BE2C (cell line): ENCODE data around the gene LRRC37B.
"Not testable (repeated sequence)": the region's sequence is repeated elsewhere in the genome, so short reads cannot be mapped to it uniquely, and the experiment has no call there.

Experiments
- DNase-seq: peaks from one replicate; pipeline ENCODE4 v3.0.0-alpha.2; 2020
- H3K27me3 ChIP-seq: fragments of 250-450 bp; sonication (Bioruptor Pico); 2 replicates; pipeline ENCODE4 v1.5.1; 2020; ENCODE audit warnings: mild to moderate bottlenecking
- H3K36me3 ChIP-seq: fragments of 250-450 bp; sonication (Bioruptor Pico); 2 replicates; pipeline ENCODE4 v1.5.1; 2020; ENCODE audit warnings: mild to moderate bottlenecking
- H3K4me1 ChIP-seq: fragments of 250-450 bp; sonication (Bioruptor Pico); 2 replicates; pipeline ENCODE4 v1.5.1; 2020
- H3K4me3 ChIP-seq: 2 replicates; pipeline ENCODE4 v1.5.1; 2011; ENCODE audit warnings: low read depth, low read length
- H3K9me3 ChIP-seq: fragments of 250-450 bp; sonication (Bioruptor Pico); 2 replicates; pipeline ENCODE4 v1.5.1; 2020
- TF ChIP-seq, protein P1 (sequence below): IDR thresholded peaks from 2 replicates; pipeline ENCODE4 v1.5.1; 2012; ENCODE audit warnings: mild to moderate bottlenecking, low read depth, low read length

The LRRC37B gene

DNA sequence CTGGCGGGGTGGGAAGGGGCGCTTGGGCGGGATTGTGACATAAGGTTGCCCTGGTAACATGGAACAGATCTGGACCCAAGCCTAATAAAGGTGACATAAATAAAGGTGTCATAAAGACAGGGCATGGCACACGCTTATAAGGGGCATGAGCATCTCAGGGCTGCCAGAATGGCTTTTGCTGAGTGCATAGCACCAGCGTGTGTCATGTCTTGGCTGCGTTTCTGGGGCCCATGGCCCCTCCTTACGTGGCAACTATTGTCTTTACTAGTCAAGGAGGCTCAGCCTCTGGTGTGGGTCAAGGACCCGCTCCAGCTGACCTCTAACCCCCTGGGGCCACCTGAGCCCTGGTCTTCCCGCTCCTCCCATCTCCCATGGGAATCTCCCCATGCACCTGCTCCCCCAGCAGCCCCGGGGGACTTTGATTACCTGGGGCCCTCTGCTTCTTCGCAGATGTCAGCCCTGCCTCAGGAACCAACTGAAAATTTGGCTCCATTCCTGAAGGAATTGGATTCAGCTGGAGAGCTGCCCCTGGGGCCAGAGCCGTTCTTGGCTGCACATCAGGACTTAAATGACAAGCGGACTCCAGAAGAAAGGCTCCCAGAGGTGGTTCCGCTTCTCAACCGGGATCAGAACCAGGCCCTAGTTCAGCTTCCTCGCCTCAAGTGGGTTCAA, 13.9 kb downstream of the LRRC37B start:
- TF ChIP-seq, protein P1, sequence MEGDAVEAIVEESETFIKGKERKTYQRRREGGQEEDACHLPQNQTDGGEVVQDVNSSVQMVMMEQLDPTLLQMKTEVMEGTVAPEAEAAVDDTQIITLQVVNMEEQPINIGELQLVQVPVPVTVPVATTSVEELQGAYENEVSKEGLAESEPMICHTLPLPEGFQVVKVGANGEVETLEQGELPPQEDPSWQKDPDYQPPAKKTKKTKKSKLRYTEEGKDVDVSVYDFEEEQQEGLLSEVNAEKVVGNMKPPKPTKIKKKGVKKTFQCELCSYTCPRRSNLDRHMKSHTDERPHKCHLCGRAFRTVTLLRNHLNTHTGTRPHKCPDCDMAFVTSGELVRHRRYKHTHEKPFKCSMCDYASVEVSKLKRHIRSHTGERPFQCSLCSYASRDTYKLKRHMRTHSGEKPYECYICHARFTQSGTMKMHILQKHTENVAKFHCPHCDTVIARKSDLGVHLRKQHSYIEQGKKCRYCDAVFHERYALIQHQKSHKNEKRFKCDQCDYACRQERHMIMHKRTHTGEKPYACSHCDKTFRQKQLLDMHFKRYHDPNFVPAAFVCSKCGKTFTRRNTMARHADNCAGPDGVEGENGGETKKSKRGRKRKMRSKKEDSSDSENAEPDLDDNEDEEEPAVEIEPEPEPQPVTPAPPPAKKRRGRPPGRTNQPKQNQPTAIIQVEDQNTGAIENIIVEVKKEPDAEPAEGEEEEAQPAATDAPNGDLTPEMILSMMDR: no peak
- Histone ChIP-seq H3K27me3 (no peaks in the 10 kb centered on the region), H3K9me3 (no peaks in the 10 kb centered on the region), H3K4me1 (no peaks in the 10 kb centered on the region), H3K36me3 (no peaks in the 10 kb centered on the region), H3K4me3 (no peak overlapping the region)
- no peak for DNase-seq

DNA sequence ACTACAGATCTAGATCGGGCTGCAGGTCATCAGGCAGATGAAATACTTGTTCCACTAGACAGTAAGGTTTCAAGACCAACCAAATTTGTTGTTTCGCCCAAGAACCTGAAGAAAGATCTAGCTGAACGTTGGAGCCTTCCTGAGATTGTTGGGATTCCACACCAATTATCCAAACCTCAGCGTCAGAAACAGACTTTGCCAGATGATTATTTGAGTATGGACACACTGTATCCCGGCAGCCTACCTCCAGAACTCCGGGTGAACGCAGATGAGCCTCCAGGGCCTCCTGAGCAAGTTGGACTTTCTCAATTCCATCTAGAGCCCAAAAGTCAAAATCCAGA, 14.4 kb downstream of the LRRC37B start:
- H3K27me3 ChIP-seq: no peaks in the 10 kb centered on the region
- no peaks in the 10 kb centered on the region for H3K9me3 ChIP-seq
- TF ChIP-seq, protein P1: no peak
- no peaks in the 10 kb centered on the region for H3K36me3 ChIP-seq
- no peaks in the 10 kb centered on the region for H3K4me1 ChIP-seq
- DNase-seq: no peak
- H3K4me3 ChIP-seq: no peak overlapping the region

DNA sequence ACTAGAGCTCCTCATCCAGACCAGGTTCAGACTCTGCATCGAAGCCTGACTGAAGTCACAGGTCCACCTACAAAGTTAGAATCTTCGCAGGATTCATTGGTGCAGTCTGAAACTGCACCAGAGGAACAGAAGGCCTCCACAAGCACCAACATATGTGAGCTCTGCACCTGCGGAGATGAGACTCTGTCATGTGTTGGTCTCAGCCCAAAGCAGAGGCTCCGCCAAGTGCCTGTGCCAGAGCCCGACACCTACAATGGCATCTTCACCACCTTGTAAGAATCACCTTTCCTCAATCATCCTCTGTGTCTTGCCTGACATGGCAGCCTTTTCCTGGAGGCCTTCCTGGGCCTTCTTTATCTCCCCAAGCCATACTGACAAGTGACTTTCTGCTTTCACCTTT, 15.4 kb downstream of the LRRC37B start:
- not testable (repeated sequence) for H3K9me3 ChIP-seq, H3K27me3 ChIP-seq, H3K36me3 ChIP-seq, H3K4me1 ChIP-seq, DNase-seq, H3K4me3 ChIP-seq

DNA sequence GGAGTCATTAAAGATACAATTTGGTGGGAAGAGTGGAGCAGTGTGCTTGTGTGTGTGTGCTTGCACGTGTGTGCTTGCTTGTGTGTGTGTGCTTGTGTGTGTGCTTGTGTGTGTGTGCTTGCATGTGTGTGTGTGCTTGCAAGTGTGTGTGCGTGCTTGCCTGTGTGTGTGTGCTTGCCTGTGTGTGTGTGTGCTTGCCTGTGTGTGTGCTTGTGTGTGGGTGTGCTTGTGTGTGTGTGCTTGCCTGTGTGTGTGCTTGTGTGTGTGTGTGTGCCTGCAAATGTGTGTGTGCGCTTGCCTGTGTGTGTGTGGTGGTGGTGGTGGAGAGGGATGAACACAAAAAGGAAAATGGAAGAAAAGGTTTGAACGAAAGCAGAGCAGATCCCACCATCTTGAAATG, 20.1 kb downstream of the LRRC37B start:
- H3K4me3 ChIP-seq, H3K9me3 ChIP-seq, DNase-seq, H3K36me3 ChIP-seq, H3K4me1 ChIP-seq, H3K27me3 ChIP-seq: not testable (repeated sequence)

DNA sequence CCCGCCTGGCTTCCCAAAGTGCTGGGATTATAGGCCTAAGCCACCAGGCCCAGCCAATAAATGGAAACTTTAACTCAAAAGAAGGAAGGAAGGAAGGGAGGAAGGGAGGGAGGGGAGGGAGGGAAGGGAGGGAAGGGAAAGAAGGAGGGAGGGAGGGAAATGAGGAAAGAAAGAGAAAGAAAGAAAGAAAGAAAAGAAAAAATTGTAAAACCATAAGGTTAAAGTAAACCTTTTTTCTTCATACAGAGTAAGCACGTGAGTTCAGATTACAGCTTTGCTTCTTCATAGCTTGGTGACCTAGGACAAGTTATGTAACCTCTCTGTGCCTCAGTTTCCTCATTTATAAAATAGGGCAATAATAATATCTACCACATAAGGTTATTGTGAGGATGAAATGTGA, 26.0 kb downstream of the LRRC37B start:
- Histone ChIP-seq H3K4me3 (no peak overlapping the region), H3K36me3 (no peaks in the 10 kb centered on the region), H3K4me1 (no peaks in the 10 kb centered on the region), H3K9me3 (no peaks in the 10 kb centered on the region), H3K27me3 (no peaks in the 10 kb centered on the region)
- TF ChIP-seq, protein P1: no peak
- no peak for DNase-seq

DNA sequence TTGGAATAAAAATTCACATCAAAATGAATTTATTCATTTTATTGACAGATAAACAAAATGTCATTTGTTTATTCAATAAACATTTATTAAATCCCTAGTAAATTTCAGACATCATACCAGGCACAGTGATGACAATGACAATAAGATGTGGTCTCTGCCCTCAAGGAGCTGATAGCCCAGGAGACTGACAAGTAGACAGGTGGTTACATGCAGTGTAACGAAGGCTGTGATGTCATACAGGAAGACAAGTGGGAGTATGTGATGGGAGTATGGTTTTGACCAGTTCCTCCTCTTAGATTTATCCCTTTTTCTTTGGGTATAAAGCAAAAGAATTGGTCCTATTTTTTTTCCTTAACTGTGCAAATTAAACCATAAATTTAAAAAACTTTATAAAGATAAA, 26.6 kb downstream of the LRRC37B start:
- H3K36me3 ChIP-seq, H3K27me3 ChIP-seq, H3K4me3 ChIP-seq, DNase-seq, H3K4me1 ChIP-seq, H3K9me3 ChIP-seq: not testable (repeated sequence)

DNA sequence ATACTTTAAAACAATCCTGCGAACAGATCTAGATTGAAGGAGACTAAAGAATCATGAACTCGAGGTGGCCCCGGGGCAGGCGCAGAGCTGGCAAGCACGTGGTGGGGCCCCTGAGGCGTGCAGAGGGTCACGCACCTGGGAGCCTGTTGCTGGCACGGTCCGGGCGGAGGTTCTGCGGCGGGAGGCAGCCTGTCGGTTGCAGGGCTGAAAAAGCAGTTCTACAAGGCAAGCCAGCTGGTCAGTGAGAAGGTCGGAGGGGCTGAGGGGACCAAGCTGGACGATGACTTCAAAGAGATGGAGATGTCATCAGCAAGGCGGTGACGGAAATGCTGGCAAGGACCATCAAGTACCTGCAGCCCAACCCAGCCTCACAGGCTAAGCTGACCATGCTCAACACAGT, 33.1 kb downstream of the LRRC37B start:
- H3K9me3 ChIP-seq, H3K27me3 ChIP-seq, H3K36me3 ChIP-seq, H3K4me1 ChIP-seq, DNase-seq, H3K4me3 ChIP-seq: not testable (repeated sequence)

DNA sequence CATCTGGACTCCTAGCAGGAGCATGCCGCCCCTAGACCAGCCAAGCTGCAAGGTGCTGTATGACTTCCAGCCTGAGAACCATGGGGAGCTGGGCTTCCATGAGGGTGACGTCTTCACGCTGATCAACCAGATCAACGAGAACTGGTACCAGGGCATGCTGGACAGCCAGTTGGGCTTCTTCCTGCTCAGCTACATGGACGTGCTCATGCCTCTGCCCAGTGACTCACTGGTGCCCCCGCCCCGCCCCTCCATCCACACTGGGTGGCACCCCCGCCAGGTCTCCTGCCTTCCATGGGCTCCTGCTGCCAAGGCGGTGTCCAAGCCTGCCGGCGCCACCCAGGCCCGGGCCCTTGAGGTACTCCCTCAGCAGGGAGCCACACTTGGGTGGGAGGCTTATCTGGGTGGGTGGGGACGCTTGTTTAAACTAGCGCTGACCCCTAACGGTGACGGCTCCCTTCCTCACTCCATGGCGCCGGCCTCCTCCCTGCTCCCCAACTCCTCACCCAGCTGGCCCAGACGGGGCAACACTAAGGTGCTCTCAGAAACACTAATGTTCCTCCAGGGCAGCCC, 34.2 kb downstream of the LRRC37B start:
- H3K4me1 ChIP-seq, H3K27me3 ChIP-seq, H3K36me3 ChIP-seq, H3K4me3 ChIP-seq, H3K9me3 ChIP-seq, DNase-seq: not testable (repeated sequence)

DNA sequence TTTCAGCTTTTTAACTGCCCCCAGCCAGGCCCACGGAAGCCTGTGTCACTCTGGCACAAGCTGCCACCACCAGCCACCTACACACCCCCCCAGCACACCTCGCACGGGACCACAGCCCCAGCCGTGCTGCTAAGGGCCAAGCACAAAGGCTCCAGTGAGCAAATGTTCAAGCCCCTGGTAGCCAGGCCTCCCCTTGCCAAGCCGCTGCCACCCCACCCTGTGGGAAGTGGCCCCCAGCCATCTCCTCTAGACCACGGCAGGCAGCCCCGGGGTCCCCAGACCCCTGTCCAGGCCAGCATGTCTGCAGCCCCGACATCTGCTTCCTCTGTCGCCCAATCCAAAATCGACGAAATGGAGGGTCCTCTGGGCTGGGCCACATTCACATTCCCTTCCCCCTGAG, 35.1 kb downstream of the LRRC37B start:
- not testable (repeated sequence) for H3K9me3 ChIP-seq, H3K36me3 ChIP-seq, H3K4me3 ChIP-seq, H3K4me1 ChIP-seq, DNase-seq, H3K27me3 ChIP-seq

DNA sequence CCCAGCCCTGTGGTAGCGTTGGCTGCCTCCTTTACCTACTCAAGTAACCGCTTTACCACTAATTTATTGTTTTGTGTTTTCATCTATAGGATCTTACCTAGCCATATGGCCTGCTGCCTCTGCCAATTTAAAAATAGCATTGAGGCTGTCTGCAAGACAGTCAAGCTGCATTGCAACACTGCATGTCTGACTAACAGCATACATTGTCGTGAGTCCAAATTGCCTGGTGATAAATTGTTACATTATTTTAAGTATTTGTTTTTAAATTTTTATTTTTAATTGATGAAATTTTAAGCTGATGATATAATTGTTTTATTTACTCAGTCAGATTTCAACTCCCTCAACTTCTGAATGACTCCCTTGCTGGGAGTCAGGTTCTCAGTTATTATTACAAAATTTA, 38.4 kb downstream of the LRRC37B start:
- not testable (repeated sequence) for DNase-seq, H3K36me3 ChIP-seq, H3K4me1 ChIP-seq, H3K9me3 ChIP-seq, H3K4me3 ChIP-seq, H3K27me3 ChIP-seq

DNA sequence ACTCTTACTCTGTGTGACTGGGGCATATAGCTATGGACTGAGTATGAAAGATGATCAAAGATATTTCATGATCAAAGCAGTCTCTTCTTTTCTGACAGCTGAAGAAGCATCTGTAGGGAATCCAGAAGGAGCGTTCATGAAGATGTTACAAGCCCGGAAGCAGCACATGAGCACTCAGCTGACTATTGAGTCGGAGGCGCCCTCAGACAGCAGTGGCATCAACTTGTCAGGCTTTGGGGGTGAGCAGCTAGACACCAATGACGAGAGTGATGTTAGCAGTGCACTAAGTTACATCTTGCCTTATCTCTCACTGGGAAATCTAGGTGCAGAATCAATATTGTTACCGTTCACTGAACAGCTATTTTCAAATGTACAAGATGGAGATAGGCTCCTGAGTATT, 40.5 kb downstream of the LRRC37B start:
- H3K4me1 ChIP-seq, H3K27me3 ChIP-seq, H3K9me3 ChIP-seq, H3K4me3 ChIP-seq, H3K36me3 ChIP-seq, DNase-seq: not testable (repeated sequence)

DNA sequence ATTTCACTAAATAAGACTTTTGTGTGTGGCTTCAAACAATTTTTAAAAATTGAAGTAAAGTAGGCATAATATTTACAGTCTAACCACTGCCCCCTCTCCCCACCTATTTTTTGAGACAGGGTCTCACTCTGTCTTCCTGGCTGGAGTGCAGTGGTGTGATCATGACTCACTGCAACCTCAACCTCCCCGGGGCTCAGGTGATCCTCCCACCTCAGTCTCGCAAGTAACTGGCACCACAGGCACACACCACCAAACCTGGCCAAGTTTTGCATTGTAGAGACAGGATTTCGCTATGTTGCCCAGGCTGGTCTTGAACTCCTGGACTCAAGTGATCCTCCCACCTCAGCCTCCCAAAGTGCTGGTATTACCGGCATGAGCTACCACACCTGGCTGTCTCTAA, 47.8 kb downstream of the LRRC37B start:
- not testable (repeated sequence) for H3K27me3 ChIP-seq, H3K4me1 ChIP-seq, H3K4me3 ChIP-seq, DNase-seq, H3K36me3 ChIP-seq, H3K9me3 ChIP-seq

DNA sequence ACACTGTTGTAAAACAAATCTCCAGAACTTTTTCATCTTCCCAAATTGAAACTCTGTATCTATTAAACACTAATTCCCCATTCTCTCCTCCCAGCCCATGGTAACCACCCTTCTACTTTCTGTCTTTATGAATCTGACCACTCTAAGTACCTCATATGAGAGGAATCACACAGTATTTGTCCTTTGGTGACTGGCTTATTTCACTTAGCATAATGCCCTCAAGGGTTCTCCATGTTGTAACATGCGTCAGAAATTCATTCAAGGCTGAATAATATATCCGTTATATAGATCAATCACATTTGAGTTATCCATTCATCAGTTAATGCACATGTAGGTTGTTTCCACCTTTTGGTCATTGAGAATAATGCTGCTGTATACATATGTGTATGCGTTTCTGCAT, 48.2 kb downstream of the LRRC37B start:
- H3K4me3 ChIP-seq, DNase-seq, H3K9me3 ChIP-seq, H3K4me1 ChIP-seq, H3K36me3 ChIP-seq, H3K27me3 ChIP-seq: not testable (repeated sequence)
